Measurements from ENCODE around the gene GLIPR1.

- TF ChIP-seq CTCF (IDR thresholded peaks at IDR 0.05; ENCODE audit: borderline replicate concordance, extremely low read depth, low read length, poor library complexity, severe bottlenecking) (no peak), EZH2 (IDR thresholded peaks at IDR 0.05; ENCODE audit: borderline replicate concordance, low read depth, low read length, severe bottlenecking) (no peak)
Measured at GRCh38 chr12:75480469-75480949, at the start of gene GLIPR1.
